Activated CD4-positive, CD25-positive, alpha-beta regulatory T cell treated with anti-CD3 and anti-CD28 coated beads, Interleukin-2, amount 50 U/mL, for 72 hours (primary cell): ENCODE measurements around the gene PFDN2.
"Not testable (repeated sequence)": the region's sequence is repeated elsewhere in the genome, so short reads cannot be mapped to it uniquely, and the experiment has no call there.

ENCODE experiments used
- DNase-seq: peaks from one replicate; pipeline ENCODE4 v3.0.0; 2021

The PFDN2 gene

GRCh38 chr1:161079436-161080110 is 38.3 kb downstream of the PFDN2 start:
- DNase-seq = no peak

- no peak for DNase-seq
Measured at GRCh38 chr1:161077426-161077825, 40.4 kb downstream of the PFDN2 start.

GRCh38 chr1:161076410-161076809 is 41.4 kb downstream of the PFDN2 start:
- no peak for DNase-seq

- no peak for DNase-seq
Measured at GRCh38 chr1:161074676-161075368, 43.0 kb downstream of the PFDN2 start.

GRCh38 chr1:161073474-161074121 is 44.2 kb downstream of the PFDN2 start:
- DNase-seq = no peak

GRCh38 chr1:161072751-161073449 is 44.9 kb downstream of the PFDN2 start:
- DNase-seq = no peak

- DNase-seq = no peak
Measured at GRCh38 chr1:161071886-161072371, 45.9 kb downstream of the PFDN2 start.

- DNase-seq = no peak
Measured at GRCh38 chr1:161070761-161071160, 47.1 kb downstream of the PFDN2 start.

- peak; percentile 74 for DNase-seq
Measured at GRCh38 chr1:161069731-161070270, 48.0 kb downstream of the PFDN2 start, which contains the start of gene ARHGAP30. TSS of gene ARHGAP30 (minus strand) at chr1:161069891. CDS start at chr1:161069624, 267 bp downstream.

- DNase-seq = no peak
Measured at GRCh38 chr1:161069241-161069640, 48.6 kb downstream of the PFDN2 start.

GRCh38 chr1:161068306-161069234 is 49.3 kb downstream of the PFDN2 start:
- DNase-seq = peak; percentile 71

GRCh38 chr1:161066694-161067093 is 51.1 kb downstream of the PFDN2 start:
- no peak for DNase-seq

GRCh38 chr1:161065681-161066080 is 52.2 kb downstream of the PFDN2 start:
- not testable (repeated sequence) for DNase-seq

- not testable (repeated sequence) for DNase-seq
Measured at GRCh38 chr1:161063936-161064335, 53.9 kb downstream of the PFDN2 start.

- DNase-seq = no peak
Measured at GRCh38 chr1:161061419-161061818, 56.4 kb downstream of the PFDN2 start.

GRCh38 chr1:161059293-161059692 is 58.5 kb downstream of the PFDN2 start:
- no peak for DNase-seq

GRCh38 chr1:161054805-161055204 is 63.0 kb downstream of the PFDN2 start:
- no peak for DNase-seq

GRCh38 chr1:161054232-161054631 is 63.6 kb downstream of the PFDN2 start:
- DNase-seq = no peak

- no peak for DNase-seq
Measured at GRCh38 chr1:161052899-161053298, 64.9 kb downstream of the PFDN2 start.

GRCh38 chr1:161051219-161051618 is 66.6 kb downstream of the PFDN2 start:
- no peak for DNase-seq
